A549 (cell line): ENCODE data around the gene DCP2. TPM values are rescaled to one million over a fixed set of nuclear protein-coding genes. Genes with fewer than 3 reads are reported as not detected.

Experiments
- ATAC-seq, 2 experiments: fragments of 200-7000 bp in 1 of 2; fragments of >200 bp in 1 of 2; cut with Nextera tagmentation in 1 of 2; cut with Tn5 transposase in 1 of 2; 3 replicates each; pipeline versions ENCODE4 v1.8.0 to v1.9.1; 2018 to 2020; ENCODE audit warnings: mild to moderate bottlenecking in 1 of 2, moderate library complexity in 1 of 2
- CTCF ChIA-PET: fragments of 300-600 bp; sonication (Branson Sonifier 250); formaldehyde crosslinking; extraction: SDS; loops from one replicate; lab custom pipeline; 2021; ENCODE audit warnings: antibody characterized with exemption, inconsistent platforms; lab: Yijun Ruan, JAX
- POLR2A ChIA-PET: fragments of 350-600 bp; formaldehyde crosslinking; extraction: SDS; loops from one replicate; lab custom pipeline; 2021; ENCODE audit warnings: antibody characterized with exemption, inconsistent platforms; lab: Yijun Ruan, JAX
- DNase-seq, 2 experiments: peaks; one replicate each; pipeline versions ENCODE4 v3.0.0 to v3.0.0-alpha.2; 2011 to 2016; ENCODE audit warnings: low read depth in 1 of 2, low spot score in 1 of 2
- FAIRE-seq: peaks from 2 replicates; lab custom pipeline; 2011; peaks lifted over from hg19 to GRCh38; lab: Jason Lieb, UNC
- H3K27ac ChIP-seq, 2 experiments: fragments of >200 bp; sonication (Bioruptor Twin); formaldehyde crosslinking; 3 replicates each; pipeline ENCODE4 v1.5.1; 2016 to 2017
- H3K4me1 ChIP-seq: fragments of >200 bp; sonication (Bioruptor Twin); formaldehyde crosslinking; 3 replicates; pipeline ENCODE4 v1.6.1; 2016
- H3K4me2 ChIP-seq: fragments of >200 bp; sonication (Bioruptor Twin); formaldehyde crosslinking; 3 replicates; pipeline ENCODE4 v1.6.1; 2016
- H3K4me3 ChIP-seq: fragments of >200 bp; sonication (Bioruptor Twin); formaldehyde crosslinking; 3 replicates; pipeline ENCODE4 v1.5.1; 2016
- H3K9me3 ChIP-seq: fragments of >200 bp; sonication (Bioruptor Twin); formaldehyde crosslinking; 3 replicates; pipeline ENCODE4 v1.6.1; 2016
- BCL3 ChIP-seq: fragments of >200 bp; sonication (Bioruptor Twin); formaldehyde crosslinking; IDR thresholded peaks from 3 replicates; pipeline ENCODE4 v1.6.1; 2016
- CBX2 ChIP-seq: fragments of 200-600 bp; sonication (generic); IDR thresholded peaks from 2 replicates; pipeline ENCODE4 v1.6.1; 2016; ENCODE audit warnings: low read depth, mild to moderate bottlenecking, borderline replicate concordance
- CEBPB ChIP-seq, 2 experiments: fragments of >200 bp in 1 of 2; sonication (Bioruptor Twin) in 1 of 2; formaldehyde crosslinking in 1 of 2; IDR thresholded peaks; 2 replicates each; pipeline ENCODE4 v1.6.1; 2012 to 2016
- CHD4 ChIP-seq: fragments of 200-600 bp; sonication (generic); IDR thresholded peaks from 2 replicates; pipeline ENCODE4 v1.6.1; 2016; ENCODE audit warnings: antibody characterized with exemption, mild to moderate bottlenecking, borderline replicate concordance
- ELK1 ChIP-seq: fragments of 150-350 bp; IDR thresholded peaks from 2 replicates; pipeline ENCODE4 v1.6.1; 2014; ENCODE audit warnings: low read depth, mild to moderate bottlenecking, low read length
- FOXS1 ChIP-seq: fragments of 250-450 bp; sonication (Bioruptor Pico); IDR thresholded peaks from 2 replicates; pipeline ENCODE4 v1.5.0; 2020; ENCODE audit warnings: mild to moderate bottlenecking, moderate library complexity
- HEYL ChIP-seq: fragments of 250-450 bp; sonication (Bioruptor Pico); IDR thresholded peaks from 2 replicates; pipeline ENCODE4 v1.8.0; 2021; ENCODE audit warnings: mild to moderate bottlenecking, moderate library complexity
- JUNB ChIP-seq: fragments of >200 bp; sonication (Bioruptor Twin); formaldehyde crosslinking; IDR thresholded peaks from 2 replicates; pipeline ENCODE4 v1.6.1; 2016
- KDM5A ChIP-seq: fragments of 200-600 bp; sonication (generic); IDR thresholded peaks from 2 replicates; pipeline ENCODE4 v1.6.1; 2016; ENCODE audit warnings: antibody characterized with exemption, mild to moderate bottlenecking
- MYC ChIP-seq: IDR thresholded peaks from 2 replicates; pipeline ENCODE4 v1.6.1; 2012; ENCODE audit warnings: mild to moderate bottlenecking, inconsistent platforms, low read length, improper control_type of control experiment, borderline replicate concordance
- NPAS2 ChIP-seq: fragments of 250-450 bp; sonication (Bioruptor Pico); IDR thresholded peaks from 2 replicates; pipeline ENCODE4 v1.8.0; 2022; ENCODE audit warnings: mild to moderate bottlenecking, moderate library complexity, borderline replicate concordance
- PHF8 ChIP-seq: fragments of 200-600 bp; sonication (generic); IDR thresholded peaks from 2 replicates; pipeline ENCODE4 v1.6.1; 2016; ENCODE audit warnings: low read depth, mild to moderate bottlenecking, antibody characterized with exemption, moderate library complexity, borderline replicate concordance
- POLR2A ChIP-seq: IDR thresholded peaks from 2 replicates; pipeline ENCODE4 v1.6.1; 2012; ENCODE audit warnings: mild to moderate bottlenecking, low read length
- RARB ChIP-seq: fragments of 250-450 bp; sonication (Bioruptor Pico); IDR thresholded peaks from 2 replicates; pipeline ENCODE4 v1.8.0; 2021; ENCODE audit warnings: mild to moderate bottlenecking, moderate library complexity
- RNF2 ChIP-seq: fragments of 200-600 bp; sonication (generic); IDR thresholded peaks from 2 replicates; pipeline ENCODE4 v1.6.1; 2016; ENCODE audit warnings: low read depth, mild to moderate bottlenecking, antibody characterized with exemption, moderate library complexity, borderline replicate concordance
- TP53 ChIP-seq: fragments of 250-450 bp; sonication (Bioruptor Pico); IDR thresholded peaks from 2 replicates; pipeline ENCODE4 v1.5.0; 2021; ENCODE audit warnings: mild to moderate bottlenecking, moderate library complexity
- ZC3H11A ChIP-seq: fragments of 450-650 bp; IDR thresholded peaks from 2 replicates; pipeline ENCODE4 v1.6.1; 2014; ENCODE audit warnings: antibody characterized with exemption, mild to moderate bottlenecking
- WGBS: methylation state at CpG from one replicate; pipeline ENCODE4 v1.1.6; 2017; ENCODE audit errors: missing lambda C conversion rate; 5-methylcytosine and 5-hydroxymethylcytosine counted together
- polyA plus RNA-seq, 4 experiments: library from polyadenylated mRNA; depleted of rRNA in 3 of 4; stranded (reverse); fragments of >200 nt; fragmentation: RNase III in 1 of 4; extraction: RNeasy Plus Mini Kit Qiagen cat#74134 plus additional on column Dnase treatment in 1 of 4; gene quantifications; 2 replicates in 3 of 4; 3 replicates in 1 of 4; pipeline ENCODE4 v1.2.3, GENCODE V29; 2011 to 2017
- TF ChIP-seq, protein P1 (sequence below): fragments of >200 bp; sonication (Bioruptor Twin); formaldehyde crosslinking; IDR thresholded peaks from 3 replicates; pipeline ENCODE4 v1.5.1; 2016
- TF ChIP-seq, protein P2 (sequence below): fragments of 450-650 bp; IDR thresholded peaks from 2 replicates; pipeline ENCODE4 v1.6.1; 2014; ENCODE audit warnings: antibody characterized with exemption
- TF ChIP-seq, protein P3 (sequence below): fragments of 250-450 bp; sonication (Bioruptor Pico); IDR thresholded peaks from 2 replicates; pipeline ENCODE4 v1.5.0; 2020; ENCODE audit warnings: low read depth, mild to moderate bottlenecking, moderate library complexity
- TF ChIP-seq, protein P4 (sequence below): IDR thresholded peaks from 2 replicates; pipeline ENCODE4 v1.6.1; 2012; ENCODE audit warnings: low read depth, borderline replicate concordance
- TF ChIP-seq, protein P5 (sequence below): fragments of >200 bp; sonication (Bioruptor Twin); formaldehyde crosslinking; IDR thresholded peaks from 2 replicates; pipeline ENCODE4 v1.6.1; 2016

The DCP2 gene
- polyA plus RNA-seq, 2 of the 4 experiments (the other 2 are of a cell fraction), result 7.2 to 16.1 TPM

DNA sequence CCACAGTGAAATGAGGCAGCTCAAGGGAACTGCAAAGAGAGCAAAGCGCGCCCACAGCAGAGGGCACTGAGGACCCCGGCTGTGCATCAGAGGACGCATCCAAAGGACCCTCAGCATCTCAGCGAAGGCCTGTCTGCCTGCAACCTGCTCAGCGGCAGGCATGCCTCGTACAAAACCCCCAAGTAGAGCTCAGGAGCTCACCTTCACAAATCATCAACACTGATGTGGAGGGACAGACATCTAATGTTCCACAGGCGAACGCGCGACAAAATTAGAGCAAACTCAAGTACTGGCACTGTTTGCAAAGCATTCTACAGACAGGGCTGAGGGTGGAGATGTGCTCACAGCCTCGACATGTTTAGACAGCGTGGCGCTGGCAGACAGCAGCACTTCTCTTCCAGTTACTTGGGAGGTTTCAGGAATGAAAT lies 81.0 kb downstream of the DCP2 start (continued):
- no peak for TF ChIP-seq MYC
- TF ChIP-seq ZC3H11A, result no peak
- TF ChIP-seq, protein P1, sequence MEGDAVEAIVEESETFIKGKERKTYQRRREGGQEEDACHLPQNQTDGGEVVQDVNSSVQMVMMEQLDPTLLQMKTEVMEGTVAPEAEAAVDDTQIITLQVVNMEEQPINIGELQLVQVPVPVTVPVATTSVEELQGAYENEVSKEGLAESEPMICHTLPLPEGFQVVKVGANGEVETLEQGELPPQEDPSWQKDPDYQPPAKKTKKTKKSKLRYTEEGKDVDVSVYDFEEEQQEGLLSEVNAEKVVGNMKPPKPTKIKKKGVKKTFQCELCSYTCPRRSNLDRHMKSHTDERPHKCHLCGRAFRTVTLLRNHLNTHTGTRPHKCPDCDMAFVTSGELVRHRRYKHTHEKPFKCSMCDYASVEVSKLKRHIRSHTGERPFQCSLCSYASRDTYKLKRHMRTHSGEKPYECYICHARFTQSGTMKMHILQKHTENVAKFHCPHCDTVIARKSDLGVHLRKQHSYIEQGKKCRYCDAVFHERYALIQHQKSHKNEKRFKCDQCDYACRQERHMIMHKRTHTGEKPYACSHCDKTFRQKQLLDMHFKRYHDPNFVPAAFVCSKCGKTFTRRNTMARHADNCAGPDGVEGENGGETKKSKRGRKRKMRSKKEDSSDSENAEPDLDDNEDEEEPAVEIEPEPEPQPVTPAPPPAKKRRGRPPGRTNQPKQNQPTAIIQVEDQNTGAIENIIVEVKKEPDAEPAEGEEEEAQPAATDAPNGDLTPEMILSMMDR, result no peak

GRCh38 chr5:113058269-113058668 lies 81.7 kb downstream of the DCP2 start:
- ATAC-seq (no peak), DNase-seq (no peak), FAIRE-seq (no peak)
- no peak for TF ChIP-seq RARB (CRISPR knock-in tag)
- TF ChIP-seq, protein P2, sequence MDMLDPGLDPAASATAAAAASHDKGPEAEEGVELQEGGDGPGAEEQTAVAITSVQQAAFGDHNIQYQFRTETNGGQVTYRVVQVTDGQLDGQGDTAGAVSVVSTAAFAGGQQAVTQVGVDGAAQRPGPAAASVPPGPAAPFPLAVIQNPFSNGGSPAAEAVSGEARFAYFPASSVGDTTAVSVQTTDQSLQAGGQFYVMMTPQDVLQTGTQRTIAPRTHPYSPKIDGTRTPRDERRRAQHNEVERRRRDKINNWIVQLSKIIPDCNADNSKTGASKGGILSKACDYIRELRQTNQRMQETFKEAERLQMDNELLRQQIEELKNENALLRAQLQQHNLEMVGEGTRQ, result no peak
- TF ChIP-seq ELK1, result no peak
- no peak for TF ChIP-seq POLR2A
- TF ChIP-seq, protein P3, sequence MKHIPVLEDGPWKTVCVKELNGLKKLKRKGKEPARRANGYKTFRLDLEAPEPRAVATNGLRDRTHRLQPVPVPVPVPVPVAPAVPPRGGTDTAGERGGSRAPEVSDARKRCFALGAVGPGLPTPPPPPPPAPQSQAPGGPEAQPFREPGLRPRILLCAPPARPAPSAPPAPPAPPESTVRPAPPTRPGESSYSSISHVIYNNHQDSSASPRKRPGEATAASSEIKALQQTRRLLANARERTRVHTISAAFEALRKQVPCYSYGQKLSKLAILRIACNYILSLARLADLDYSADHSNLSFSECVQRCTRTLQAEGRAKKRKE, result no peak
- no peak for TF ChIP-seq HEYL
- no peak for TF ChIP-seq TP53 (CRISPR knock-in tag)
- no peak for TF ChIP-seq CBX2
- TF ChIP-seq, protein P4, sequence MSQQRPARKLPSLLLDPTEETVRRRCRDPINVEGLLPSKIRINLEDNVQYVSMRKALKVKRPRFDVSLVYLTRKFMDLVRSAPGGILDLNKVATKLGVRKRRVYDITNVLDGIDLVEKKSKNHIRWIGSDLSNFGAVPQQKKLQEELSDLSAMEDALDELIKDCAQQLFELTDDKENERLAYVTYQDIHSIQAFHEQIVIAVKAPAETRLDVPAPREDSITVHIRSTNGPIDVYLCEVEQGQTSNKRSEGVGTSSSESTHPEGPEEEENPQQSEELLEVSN, result no peak
- TF ChIP-seq PHF8, result no peak
- TF ChIP-seq BCL3, result no peak
- TF ChIP-seq CEBPB (IDR thresholded peaks at IDR 0.05), result no peak
- no peak for TF ChIP-seq CHD4
- TF ChIP-seq RNF2, result no peak
- TF ChIP-seq NPAS2 (CRISPR knock-in tag), result no peak
- no peak for TF ChIP-seq FOXS1 (CRISPR knock-in tag)
- TF ChIP-seq KDM5A, result no peak
- TF ChIP-seq, protein P5, sequence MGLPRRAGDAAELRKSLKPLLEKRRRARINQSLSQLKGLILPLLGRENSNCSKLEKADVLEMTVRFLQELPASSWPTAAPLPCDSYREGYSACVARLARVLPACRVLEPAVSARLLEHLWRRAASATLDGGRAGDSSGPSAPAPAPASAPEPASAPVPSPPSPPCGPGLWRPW, result no peak
- no peak for TF ChIP-seq JUNB
- ChIA-PET CTCF (interaction anchor here (0.9 kb wide), 1 partner anchor 17 kb away, joined by 3 read pairs; no protein-coding TSS in a partner anchor), POLR2A (no interaction called here)
- H3K4me3 ChIP-seq, result no peak overlapping the region
- no peaks in the 10 kb centered on the region for H3K9me3 ChIP-seq
- no peak overlapping the region for H3K27ac ChIP-seq
- H3K4me2 ChIP-seq, result no peak overlapping the region
- WGBS, result 41% methylated on average over 4 of the region's 5 CpGs
- no peaks in the 10 kb centered on the region for H3K4me1 ChIP-seq
